Measurements from ENCODE around the gene GEMIN5. TPM values are rescaled to one million over a fixed set of nuclear protein-coding genes. Genes with fewer than 3 reads are reported as not detected.

GEMIN5 gene
- total and polyA plus RNA-seq, 4 experiments from 2014 or later = 3.3 to 19.1 (median 13.7) TPM

DNA sequence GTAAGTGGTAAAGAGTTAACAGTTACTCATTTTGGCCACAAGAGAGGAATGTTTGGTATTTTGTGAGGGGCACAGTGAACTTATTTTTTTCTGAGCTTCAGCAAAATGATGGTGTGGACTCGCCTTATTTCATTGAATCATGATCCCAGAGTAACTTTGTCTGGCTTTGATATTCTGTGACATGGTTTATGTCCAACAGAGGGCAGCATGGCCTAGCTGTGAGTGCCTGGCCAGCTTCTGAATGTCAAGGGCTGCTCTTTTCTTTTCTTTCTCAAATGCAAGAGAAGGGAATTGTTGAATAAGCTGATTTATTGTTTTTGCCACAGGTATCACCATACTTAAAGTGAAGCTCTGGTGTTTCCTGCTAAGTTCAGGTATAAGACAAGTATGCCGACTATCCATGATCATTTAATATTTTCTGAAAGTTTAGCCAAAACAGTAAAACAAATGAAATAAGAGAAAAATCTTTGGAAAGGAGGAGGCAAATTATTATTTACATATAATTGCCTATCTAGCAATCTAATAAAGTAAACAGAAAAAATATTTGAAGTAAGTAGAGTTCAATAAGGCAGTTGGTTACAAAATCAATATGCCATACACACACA, 34.6 kb upstream of the GEMIN5 start:
- Histone ChIP-seq H3K4me3 (ENCODE audit: low read length in 2 of 2) (no peak overlapping the region), H3K4me1 (ENCODE audit: insufficient read depth, low read length) (no peaks in the 10 kb centered on the region), H3K36me3 (ENCODE audit: insufficient read depth, low read length) (peaks cover 9% of the 10 kb centered on the region), H3K27me3 (ENCODE audit: insufficient read depth, low read length) (no peaks in the 10 kb centered on the region), H3K9me3 (ENCODE audit: control insufficient read depth in 1 of 2, low read length in 2 of 2) (no peaks in the 10 kb centered on the region), H3K27ac (ENCODE audit: low read depth, low read length) (no peak overlapping the region)
- no peaks in the 10 kb centered on the region for H3K4me1 Mint-ChIP-seq
- no peaks in the 10 kb centered on the region for H3K27me3 Mint-ChIP-seq
- H3K9me3 Mint-ChIP-seq = peaks cover 0 to 6% (median 0%) of the 10 kb centered on the region in 8 donors
- no peak overlapping the region for H3K4me3 Mint-ChIP-seq
- peaks cover 26 to 31% of the 10 kb centered on the region in 2 donors for H3K36me3 Mint-ChIP-seq
- CTCF ChIA-PET (ENCODE audit: partially characterized antibody) = interaction anchor here (0.9 kb wide), 1 partner anchor 14 kb away, joined by 3 read pairs; no protein-coding TSS in a partner anchor
- intact Hi-C loops (cut with micrococcal nuclease) = no loop called here
- POLR2A ChIA-PET (ENCODE audit: partially characterized antibody) = no interaction called here
- no peak overlapping the region for H3K27ac Mint-ChIP-seq
- DNase-seq = no peak

DNA sequence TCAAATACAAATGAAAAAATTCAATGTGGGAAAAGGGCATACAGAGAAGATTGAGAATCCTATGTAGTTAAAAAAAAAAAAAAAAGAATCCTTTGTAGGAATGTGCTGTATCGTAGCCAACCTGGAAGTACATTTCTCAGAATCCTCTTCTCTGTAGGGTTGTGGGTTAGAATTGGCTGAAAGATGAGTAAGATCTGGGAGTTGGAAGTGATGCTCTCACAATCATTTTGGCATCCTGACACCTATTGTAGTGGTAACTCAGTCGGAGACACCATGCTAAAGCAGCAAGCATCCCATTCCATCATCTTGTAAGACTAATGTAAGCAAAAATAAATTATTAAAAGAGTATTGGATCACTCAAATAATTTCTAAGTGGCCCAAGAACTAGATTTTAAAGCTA, 33.5 kb upstream of the GEMIN5 start:
- no peak overlapping the region for H3K27ac ChIP-seq (ENCODE audit: low read depth, low read length)
- no peak for DNase-seq
- H3K9me3 ChIP-seq (ENCODE audit: control insufficient read depth in 1 of 2, low read length in 2 of 2) = no peaks in the 10 kb centered on the region
- no peaks in the 10 kb centered on the region for H3K4me1 ChIP-seq (ENCODE audit: insufficient read depth, low read length)
- peaks cover 17% of the 10 kb centered on the region for H3K36me3 ChIP-seq (ENCODE audit: insufficient read depth, low read length)
- no peak overlapping the region for H3K27ac Mint-ChIP-seq
- H3K27me3 Mint-ChIP-seq = no peaks in the 10 kb centered on the region
- no peak overlapping the region for H3K4me3 Mint-ChIP-seq
- H3K27me3 ChIP-seq (ENCODE audit: insufficient read depth, low read length) = no peaks in the 10 kb centered on the region
- H3K36me3 Mint-ChIP-seq = peaks cover 34 to 42% of the 10 kb centered on the region in 2 donors
- CTCF ChIA-PET (ENCODE audit: partially characterized antibody) = no interaction called here
- no peaks in the 10 kb centered on the region for H3K4me1 Mint-ChIP-seq
- intact Hi-C loops (cut with micrococcal nuclease) = no loop called here
- H3K4me3 ChIP-seq (ENCODE audit: low read length in 2 of 2) = no peak overlapping the region
- H3K9me3 Mint-ChIP-seq = peaks cover 0 to 6% (median 0%) of the 10 kb centered on the region in 8 donors
- POLR2A ChIA-PET (ENCODE audit: partially characterized antibody) = no interaction called here

DNA sequence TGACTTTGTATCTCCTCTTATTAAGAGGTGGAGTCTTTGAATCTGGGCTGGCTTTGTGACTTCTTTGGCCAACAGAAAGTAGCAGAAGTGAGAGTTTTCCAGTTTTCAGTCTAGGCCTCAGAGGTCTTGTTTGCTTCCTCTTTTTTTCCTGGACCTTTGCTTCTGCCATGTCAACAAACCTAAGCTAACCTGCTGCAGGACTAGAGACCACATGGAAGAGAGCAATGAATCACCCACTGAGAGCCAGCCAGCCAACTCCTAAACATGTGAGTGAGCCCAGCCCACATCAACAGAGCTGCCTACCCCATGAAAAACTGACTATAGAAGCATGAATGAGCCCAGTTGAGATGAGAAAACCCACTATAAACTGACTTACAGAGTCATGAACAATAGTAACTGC, 32.7 kb upstream of the GEMIN5 start:
- Mint-ChIP-seq H3K36me3 (peaks cover 38 to 48% of the 10 kb centered on the region in 2 donors), H3K27ac (no peak overlapping the region), H3K27me3 (no peaks in the 10 kb centered on the region), H3K4me1 (no peaks in the 10 kb centered on the region), H3K4me3 (no peak overlapping the region), H3K9me3 (peaks cover 0 to 4% (median 0%) of the 10 kb centered on the region in 8 donors)
- Histone ChIP-seq H3K27me3 (ENCODE audit: insufficient read depth, low read length) (no peaks in the 10 kb centered on the region), H3K9me3 (ENCODE audit: control insufficient read depth in 1 of 2, low read length in 2 of 2) (no peaks in the 10 kb centered on the region), H3K4me3 (ENCODE audit: low read length in 2 of 2) (no peak overlapping the region), H3K4me1 (ENCODE audit: insufficient read depth, low read length) (no peaks in the 10 kb centered on the region), H3K27ac (ENCODE audit: low read depth, low read length) (no peak overlapping the region), H3K36me3 (ENCODE audit: insufficient read depth, low read length) (peaks cover 22% of the 10 kb centered on the region)
- CTCF ChIA-PET (ENCODE audit: partially characterized antibody) = no interaction called here
- intact Hi-C loops (cut with micrococcal nuclease) = no loop called here
- DNase-seq = no peak
- POLR2A ChIA-PET (ENCODE audit: partially characterized antibody) = no interaction called here

DNA sequence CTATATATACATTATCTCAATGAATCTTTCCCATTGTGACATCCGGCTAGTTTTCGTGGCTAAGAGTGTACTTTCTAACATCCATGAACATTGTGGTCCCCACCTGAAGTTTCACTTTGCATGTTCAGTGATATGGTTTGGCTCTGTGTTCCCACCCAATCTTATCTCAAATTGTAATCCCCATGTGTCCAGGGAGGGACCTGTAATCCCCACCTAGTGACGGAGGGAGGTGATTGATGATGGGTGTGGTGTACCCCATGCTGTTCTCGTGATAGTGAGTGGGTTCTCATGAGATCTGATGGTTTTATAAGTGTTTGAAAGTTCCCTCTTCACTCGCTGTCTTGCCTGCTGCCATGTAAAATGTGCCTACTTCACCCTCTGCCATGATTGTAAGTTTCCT, 30.9 kb upstream of the GEMIN5 start:
- no peak overlapping the region for H3K4me3 ChIP-seq (ENCODE audit: low read length in 2 of 2)
- ChIA-PET CTCF (ENCODE audit: partially characterized antibody) (interaction anchor here (0.9 kb wide), 1 partner anchor 23 kb away, joined by 3 read pairs; no protein-coding TSS in a partner anchor), POLR2A (ENCODE audit: partially characterized antibody) (no interaction called here)
- Mint-ChIP-seq H3K4me3 (no peak overlapping the region), H3K9me3 (no peaks in the 10 kb centered on the region), H3K27me3 (no peaks in the 10 kb centered on the region), H3K27ac (no peak overlapping the region), H3K36me3 (peaks cover 38 to 59% of the 10 kb centered on the region in 2 donors), H3K4me1 (peaks cover 0 to 6% (median 0%) of the 10 kb centered on the region in 4 donors)
- intact Hi-C loops (cut with micrococcal nuclease) = no loop called here
- H3K9me3 ChIP-seq (ENCODE audit: control insufficient read depth in 1 of 2, low read length in 2 of 2) = no peaks in the 10 kb centered on the region
- H3K27ac ChIP-seq (ENCODE audit: low read depth, low read length) = no peak overlapping the region
- DNase-seq = no peak
- no peaks in the 10 kb centered on the region for H3K4me1 ChIP-seq (ENCODE audit: insufficient read depth, low read length)
- peaks cover 22% of the 10 kb centered on the region for H3K36me3 ChIP-seq (ENCODE audit: insufficient read depth, low read length)
- H3K27me3 ChIP-seq (ENCODE audit: insufficient read depth, low read length) = no peaks in the 10 kb centered on the region

DNA sequence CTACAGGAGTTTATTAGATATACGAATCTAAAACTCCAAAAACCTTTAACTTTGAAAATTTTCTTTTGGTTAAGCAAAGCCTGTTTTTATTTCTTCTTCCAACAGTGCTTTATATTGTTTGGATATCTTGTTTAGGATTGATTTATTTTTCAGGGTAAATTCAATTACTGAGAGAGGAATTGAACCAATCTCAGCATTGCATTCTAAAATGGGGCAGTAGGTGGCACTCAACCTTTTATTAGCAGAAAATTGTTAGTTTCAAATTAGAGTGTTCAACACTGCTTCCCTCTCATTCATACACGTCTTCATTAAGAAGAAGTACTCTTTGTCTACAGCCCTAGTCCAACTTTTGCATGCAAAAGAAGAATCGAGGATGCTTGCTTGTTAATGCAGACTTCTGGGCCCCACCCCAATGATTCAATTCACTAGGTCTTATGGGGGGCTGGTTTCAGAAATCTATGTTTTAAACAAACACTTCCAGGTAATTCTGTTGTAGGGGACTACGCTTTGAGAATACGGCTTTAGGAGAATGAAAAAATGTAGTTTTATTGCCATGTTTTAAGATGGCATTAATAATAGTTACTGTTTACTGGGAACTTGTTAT, 29.5 kb upstream of the GEMIN5 start:
- no peak for DNase-seq
- no peak overlapping the region for H3K4me3 Mint-ChIP-seq
- no peaks in the 10 kb centered on the region for H3K27me3 Mint-ChIP-seq
- ChIA-PET POLR2A (ENCODE audit: partially characterized antibody) (no interaction called here), CTCF (ENCODE audit: partially characterized antibody) (interaction anchor here (1.0 kb wide), 1 partner anchor 9 kb away, joined by 3 read pairs; no protein-coding TSS in a partner anchor)
- Histone ChIP-seq H3K4me1 (ENCODE audit: insufficient read depth, low read length) (no peaks in the 10 kb centered on the region), H3K9me3 (ENCODE audit: control insufficient read depth in 1 of 2, low read length in 2 of 2) (no peaks in the 10 kb centered on the region), H3K27ac (ENCODE audit: low read depth, low read length) (no peak overlapping the region), H3K36me3 (ENCODE audit: insufficient read depth, low read length) (peaks cover 29% of the 10 kb centered on the region), H3K4me3 (ENCODE audit: low read length in 2 of 2) (no peak overlapping the region), H3K27me3 (ENCODE audit: insufficient read depth, low read length) (no peaks in the 10 kb centered on the region)
- H3K4me1 Mint-ChIP-seq = peaks cover 0 to 6% (median 2%) of the 10 kb centered on the region in 4 donors
- intact Hi-C loops (cut with micrococcal nuclease) = no loop called here
- H3K27ac Mint-ChIP-seq = no peak overlapping the region
- H3K9me3 Mint-ChIP-seq = no peaks in the 10 kb centered on the region
- peaks cover 45 to 66% of the 10 kb centered on the region in 2 donors for H3K36me3 Mint-ChIP-seq

DNA sequence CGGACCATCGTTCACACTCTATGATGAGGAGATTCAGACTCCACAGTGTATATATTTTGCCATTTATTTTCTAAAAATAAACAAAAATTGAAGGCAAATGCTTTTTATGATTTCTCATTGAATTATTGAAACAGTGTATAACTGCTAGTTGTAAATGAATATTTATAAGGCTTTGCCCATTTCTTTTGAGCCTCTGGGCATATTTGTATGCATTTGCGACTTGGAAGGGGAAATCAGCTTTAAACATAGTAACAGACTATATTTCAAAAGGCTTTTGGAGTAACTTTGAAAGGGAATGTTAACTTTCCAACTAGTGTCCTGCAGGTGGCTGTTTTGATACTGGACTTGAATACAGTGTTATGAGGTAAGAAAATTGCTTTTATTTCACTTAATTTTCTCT, 28.9 kb upstream of the GEMIN5 start:
- Histone ChIP-seq H3K9me3 (ENCODE audit: control insufficient read depth in 1 of 2, low read length in 2 of 2) (no peaks in the 10 kb centered on the region), H3K27me3 (ENCODE audit: insufficient read depth, low read length) (no peaks in the 10 kb centered on the region), H3K36me3 (ENCODE audit: insufficient read depth, low read length) (peaks cover 30% of the 10 kb centered on the region), H3K27ac (ENCODE audit: low read depth, low read length) (no peak overlapping the region), H3K4me1 (ENCODE audit: insufficient read depth, low read length) (no peaks in the 10 kb centered on the region), H3K4me3 (ENCODE audit: low read length in 2 of 2) (no peak overlapping the region)
- peaks cover 46 to 69% of the 10 kb centered on the region in 2 donors for H3K36me3 Mint-ChIP-seq
- H3K4me1 Mint-ChIP-seq = peaks cover 0 to 6% (median 2%) of the 10 kb centered on the region in 4 donors
- no peak overlapping the region for H3K4me3 Mint-ChIP-seq
- DNase-seq = no peak
- H3K27ac Mint-ChIP-seq = no peak overlapping the region
- H3K9me3 Mint-ChIP-seq = no peaks in the 10 kb centered on the region
- intact Hi-C loops (cut with micrococcal nuclease) = no loop called here
- ChIA-PET CTCF (ENCODE audit: partially characterized antibody) (no interaction called here), POLR2A (ENCODE audit: partially characterized antibody) (no interaction called here)
- no peaks in the 10 kb centered on the region for H3K27me3 Mint-ChIP-seq

DNA sequence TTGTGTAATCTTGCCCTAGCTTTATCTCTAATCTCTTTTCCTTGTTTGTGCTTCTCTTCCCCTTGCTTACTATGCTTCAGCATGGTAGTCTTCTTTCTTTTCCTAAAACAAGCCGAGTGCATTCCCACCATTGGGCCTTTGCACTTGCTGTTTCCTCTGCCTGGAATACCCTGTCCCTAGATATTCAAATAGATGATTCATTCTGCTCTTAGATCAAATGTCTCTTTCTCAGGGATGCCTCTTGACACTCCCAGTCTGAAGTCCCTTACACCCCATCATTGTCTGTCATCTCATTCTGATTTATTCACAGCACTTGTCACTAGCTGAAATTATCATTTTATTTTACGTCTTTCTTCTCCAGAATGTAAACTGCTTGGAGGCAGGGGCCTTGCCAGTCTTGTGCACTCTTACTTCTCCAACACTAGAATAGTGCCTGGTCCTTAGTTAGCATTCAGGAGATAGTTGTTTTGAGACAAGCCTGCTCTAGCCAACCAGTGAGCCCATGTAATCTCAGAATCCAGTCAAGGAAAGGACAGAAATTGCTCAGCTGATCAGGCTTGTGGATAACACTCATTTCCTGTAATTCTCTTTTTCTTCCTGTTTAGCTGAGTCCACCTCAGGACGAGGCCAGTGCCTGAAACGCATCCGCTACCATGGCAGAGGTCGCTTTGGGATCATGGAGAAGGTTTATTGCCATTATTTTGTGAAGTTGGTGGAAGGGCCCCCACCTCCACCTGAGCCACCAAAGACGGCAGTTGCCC, 28.2 kb upstream of the GEMIN5 start:
- no peak overlapping the region for H3K27ac Mint-ChIP-seq
- ChIA-PET CTCF (ENCODE audit: partially characterized antibody) (no interaction called here), POLR2A (ENCODE audit: partially characterized antibody) (no interaction called here)
- peaks cover 0 to 6% (median 2%) of the 10 kb centered on the region in 4 donors for H3K4me1 Mint-ChIP-seq
- H3K27me3 Mint-ChIP-seq = no peaks in the 10 kb centered on the region
- H3K36me3 Mint-ChIP-seq = peaks cover 48 to 71% of the 10 kb centered on the region in 2 donors
- H3K9me3 Mint-ChIP-seq = no peaks in the 10 kb centered on the region
- no peak overlapping the region for H3K4me3 Mint-ChIP-seq
- peaks cover 35% of the 10 kb centered on the region for H3K36me3 ChIP-seq (ENCODE audit: insufficient read depth, low read length)
- no peaks in the 10 kb centered on the region for H3K27me3 ChIP-seq (ENCODE audit: insufficient read depth, low read length)
- no peak for DNase-seq
- no peak overlapping the region for H3K27ac ChIP-seq (ENCODE audit: low read depth, low read length)
- no peak overlapping the region for H3K4me3 ChIP-seq (ENCODE audit: low read length in 2 of 2)
- intact Hi-C loops (cut with micrococcal nuclease) = no loop called here
- no peaks in the 10 kb centered on the region for H3K4me1 ChIP-seq (ENCODE audit: insufficient read depth, low read length)
- no peaks in the 10 kb centered on the region for H3K9me3 ChIP-seq (ENCODE audit: control insufficient read depth in 1 of 2, low read length in 2 of 2)

All from CD4-positive, alpha-beta memory T cell (primary cell).